GM12878 (cell line): ENCODE results near the gene TBC1D19. TPM values are rescaled to one million over a fixed set of nuclear protein-coding genes. Genes with fewer than 3 reads are reported as not detected.
A peak's percentile ranks its signal among the peaks of the same experiment; 100 is the strongest.
"Not testable (repeated sequence)": the region's sequence is repeated elsewhere in the genome, so short reads cannot be mapped to it uniquely, and the experiment has no call there.

Source experiments
- ATAC-seq: fragments of 200-7000 bp; cut with Tn5 transposase; 3 replicates; pipeline ENCODE4 v1.9.1; 2020; ENCODE audit warnings: mild to moderate bottlenecking, moderate library complexity
- BruUV-seq: library from RNA; stranded (reverse); fragments of 400-500 nt; replicated peaks from 2 replicates; lab custom pipeline; 2021; lab: Mats Ljungman, UMichigan
- CTCF ChIA-PET: fragments of 300-600 bp; sonication (Branson Sonifier 250); formaldehyde crosslinking; extraction: SDS; loops from one replicate; lab custom pipeline; 2021; ENCODE audit warnings: inconsistent platforms; lab: Yijun Ruan, JAX
- POLR2A ChIA-PET: fragments of 350-600 bp; formaldehyde crosslinking; extraction: SDS; loops from one replicate; lab custom pipeline; 2021; ENCODE audit warnings: inconsistent platforms; lab: Charles Lee
- RAD21 ChIA-PET: fragments of 300-600 bp; sonication (Branson Sonifier 250); formaldehyde crosslinking; loops from one replicate; lab custom pipeline; 2023; ENCODE audit warnings: antibody characterized with exemption; ENCODE audit not compliant: unreplicated experiment; lab: Charles Lee
- SMC1A ChIA-PET: fragments of 300-600 bp; sonication (Branson Sonifier 250); formaldehyde crosslinking; loops from one replicate; lab custom pipeline; 2023; ENCODE audit not compliant: unreplicated experiment, uncharacterized antibody; lab: Charles Lee
- DNase-seq: peaks from one replicate; pipeline ENCODE4 v3.0.0-alpha.2; 2011; ENCODE audit warnings: low read depth, low spot score
- FAIRE-seq: peaks from 3 replicates; lab custom pipeline; 2011; peaks lifted over from hg19 to GRCh38; lab: Jason Lieb, UNC
- H2AFZ ChIP-seq: 2 replicates; pipeline ENCODE4 v1.6.0; 2011; ENCODE audit warnings: low read depth, low read length, control low read depth; ENCODE audit not compliant: control insufficient read depth
- H3K27ac ChIP-seq: 2 replicates; pipeline ENCODE4 v1.5.1; 2011; ENCODE audit warnings: control low read depth; ENCODE audit not compliant: control insufficient read depth, insufficient read depth
- H3K27me3 ChIP-seq, 2 experiments: replicated peaks in 1 of 2; 2 replicates each; pipeline versions ENCODE4 v1.6.0 to v1.6.1; 2011; ENCODE audit warnings: low read length in 1 of 2; ENCODE audit not compliant: control insufficient read depth in 2 of 2, insufficient read depth in 2 of 2
- H3K36me3 ChIP-seq, 2 experiments: 2 replicates each; pipeline ENCODE4 v1.5.1; 2011; ENCODE audit warnings: low read length in 1 of 2; ENCODE audit not compliant: control insufficient read depth in 2 of 2, insufficient read depth in 2 of 2
- H3K4me1 ChIP-seq: 2 replicates; pipeline ENCODE4 v1.6.1; 2011; ENCODE audit warnings: mild to moderate bottlenecking, low read length, moderate library complexity, mixed read lengths; ENCODE audit not compliant: control insufficient read depth, insufficient read depth
- H3K4me2 ChIP-seq: 2 replicates; pipeline ENCODE4 v1.6.0; 2011; ENCODE audit warnings: control low read depth; ENCODE audit not compliant: control insufficient read depth, insufficient read depth
- H3K4me3 ChIP-seq: fragments of 200-600 bp; sonication (generic); 2 replicates; pipeline ENCODE4 v1.5.1; 2016
- H3K79me2 ChIP-seq: 2 replicates; pipeline ENCODE4 v1.6.0; 2011; ENCODE audit warnings: low read length; ENCODE audit not compliant: control insufficient read depth, insufficient read depth
- H3K9ac ChIP-seq: 2 replicates; pipeline ENCODE4 v1.8.0; 2011; ENCODE audit warnings: low read length, control low read depth, mixed read lengths; ENCODE audit not compliant: control insufficient read depth, insufficient read depth
- H3K9me3 ChIP-seq: replicated peaks from 3 replicates; pipeline ENCODE4 v1.5.1; 2011; ENCODE audit warnings: mild to moderate bottlenecking, low read length; ENCODE audit not compliant: control insufficient read depth, insufficient read depth
- H4K20me1 ChIP-seq: 2 replicates; pipeline ENCODE4 v1.6.0; 2011; ENCODE audit not compliant: control insufficient read depth, insufficient read depth
- HDGF ChIP-seq: fragments of 450-650 bp; IDR thresholded peaks from 2 replicates; pipeline ENCODE4 v1.6.1; 2016; ENCODE audit warnings: antibody characterized with exemption
- NFIC ChIP-seq: IDR thresholded peaks from 2 replicates; pipeline ENCODE4 v1.6.1; 2012; ENCODE audit warnings: low read depth, mild to moderate bottlenecking, inconsistent platforms, low read length, moderate library complexity
- PML ChIP-seq: IDR thresholded peaks from 2 replicates; pipeline ENCODE4 v1.6.1; 2012; ENCODE audit warnings: low read length, inconsistent platforms
- STAT3 ChIP-seq: IDR thresholded peaks from 2 replicates; pipeline ENCODE4 v1.6.1; 2011; ENCODE audit warnings: low read depth, low read length, improper control_type of control experiment
- ZNF384 ChIP-seq: IDR thresholded peaks from 2 replicates; pipeline ENCODE4 v1.6.1; 2012; ENCODE audit warnings: low read depth, mild to moderate bottlenecking, low read length, improper control_type of control experiment, borderline replicate concordance
- whole genome bisulfite sequencing: methylation state at CpG from one replicate; pipeline ENCODE4 v1.1.6; 2016; ENCODE audit warnings: low lambda C conversion rate; ENCODE audit not compliant: insufficient replicate concordance, insufficient coverage; ENCODE audit errors: missing lambda C conversion rate; 5-methylcytosine and 5-hydroxymethylcytosine counted together
- in situ Hi-C: fragments of 300-500 bp; cut with MboI; formaldehyde crosslinking; loops from 9 replicates; pipeline ENCODE4 v1.14.3; 2018; ENCODE audit warnings: mixed read lengths
- intact Hi-C: fragments of 100-400 bp; cut with micrococcal nuclease; formaldehyde crosslinking; loops from one replicate; pipeline ENCODE4 v1.14.2; 2022; ENCODE audit not compliant: unreplicated experiment
- polyA plus RNA-seq, 11 experiments: library from polyadenylated mRNA; depleted of rRNA in 4 of 11; unstranded in 6 of 11; stranded (reverse) in 5 of 11; fragments of >200 nt; fragmentation: Nextera tagmentation in 4 of 11; fragmentation: Illumina TruSeq in 1 of 11; extraction: Ambion mirVana in 4 of 11; extraction: Trizol in 1 of 11; gene quantifications; 1 replicate in 1 of 11; 2 replicates in 10 of 11; pipeline versions ENCODE4 v1.2.1 to v1.2.3, GENCODE V29; 2011 to 2016; ENCODE audit warnings: inconsistent platforms in 2 of 11, missing spikeins in 2 of 11, low read depth in 1 of 11
- total RNA-seq, 4 experiments: library from RNA; depleted of rRNA in 3 of 4; stranded (reverse); fragments of >200 nt in 3 of 4; fragmentation: Illumina TruSeq in 1 of 4; extraction: Trizol in 1 of 4; gene quantifications; 2 replicates each; pipeline versions ENCODE4 v1.2.1 to v1.2.3, GENCODE V29; 2013 to 2021
- TF ChIP-seq, protein P1 (sequence below), 3 experiments: IDR thresholded peaks in 2 of 3; conservative IDR thresholded peaks in 1 of 3; 2 replicates each; pipeline ENCODE4 v1.5.1; 2011; ENCODE audit warnings: low read depth in 3 of 3, low read length in 3 of 3, mild to moderate bottlenecking in 3 of 3, control low read depth in 2 of 3, moderate library complexity in 2 of 3, inconsistent platforms in 1 of 3, mixed read lengths in 1 of 3; ENCODE audit not compliant: control insufficient read depth in 2 of 3, insufficient read depth in 1 of 3; ENCODE audit errors: extremely low read depth in 1 of 3

Gene TBC1D19
- total and polyA plus RNA-seq, 10 of the 15 experiments (the other 5 are each of a cell fraction or from before 2014, with no cell fraction given): 0.29 to 3.9 (median 2.1) TPM

DNA sequence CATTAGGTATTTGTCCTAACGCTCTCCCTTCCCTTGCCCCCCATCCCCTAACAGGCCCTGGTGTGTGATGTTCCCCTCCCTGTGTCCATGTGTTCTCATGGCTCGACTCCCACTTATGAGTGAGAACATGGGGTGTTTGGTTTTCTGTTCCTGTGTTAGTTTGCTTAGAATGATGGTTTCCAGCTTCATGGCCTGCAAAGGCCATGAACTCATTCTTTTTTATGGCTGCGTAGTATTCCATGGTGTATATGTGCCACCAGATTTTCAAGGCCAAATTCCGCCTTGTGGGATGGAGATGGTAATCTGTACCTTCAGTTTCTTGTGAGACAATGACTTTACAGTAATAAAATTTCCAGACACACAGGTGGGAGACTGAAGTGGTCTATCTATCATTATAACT, 2.5 kb upstream of the TBC1D19 start:
- H2AFZ ChIP-seq, H3K9ac ChIP-seq, BruUV-seq, H3K36me3 ChIP-seq, H3K4me3 ChIP-seq, SMC1A ChIA-PET, FAIRE-seq, intact Hi-C loops, H3K27me3 ChIP-seq, POLR2A ChIA-PET, ATAC-seq, RAD21 ChIA-PET, H3K4me2 ChIP-seq, H4K20me1 ChIP-seq, CTCF ChIA-PET, H3K79me2 ChIP-seq, H3K27ac ChIP-seq, H3K4me1 ChIP-seq, DNase-seq, H3K9me3 ChIP-seq: not testable (repeated sequence)
- in situ Hi-C loops: loop anchor here (10.0 kb wide), 1 partner anchor 433 kb away; no protein-coding TSS in a partner anchor
- 74% methylated on average over 4 of the region's 4 CpGs for WGBS

DNA sequence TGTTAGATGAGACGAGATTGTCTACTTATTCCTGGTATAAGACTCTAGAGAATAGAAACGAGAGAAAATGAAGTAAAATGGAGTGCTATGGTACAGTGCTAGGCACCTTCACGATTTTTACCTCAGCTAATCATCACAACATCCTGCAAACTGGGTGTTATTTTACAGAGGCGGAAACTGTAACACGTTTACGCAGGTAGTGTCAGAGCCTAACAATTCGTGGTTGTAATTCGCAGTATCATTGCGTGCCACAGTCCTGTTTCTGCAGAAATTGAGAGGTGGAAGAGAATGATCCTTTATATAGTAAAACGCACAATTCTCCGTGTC, 383 bp upstream of the TBC1D19 start:
- no peak for FAIRE-seq
- WGBS: 4% methylated on average over 11 of the region's 11 CpGs
- ChIA-PET RAD21 (interaction anchor here (1.0 kb wide), 1 partner anchor 283 kb away, joined by 4 read pairs; no protein-coding TSS in a partner anchor), CTCF (no interaction called here), SMC1A (interaction anchor here (0.9 to 2.1 kb wide), 8 partner anchors 8 to 432 kb away, joined by 3 to 4 read pairs (median 3); no protein-coding TSS in a partner anchor), POLR2A (interaction anchor here (1.0 to 1.5 kb wide), 2 partner anchors 8 to 277 kb away, joined by 4 to 5 read pairs; partner anchors contain the start of gene STIM2)
- no peaks in the 10 kb centered on the region for H3K79me2 ChIP-seq
- TF ChIP-seq HDGF (no peak), NFIC (0 out of 2 replicates have a peak, but pooled peaks have one; percentile 42), ZNF384 (no peak), PML (peak; percentile 78; the same call in 1 of the 2 replicates), STAT3 (no peak)
- TF ChIP-seq, protein P1, sequence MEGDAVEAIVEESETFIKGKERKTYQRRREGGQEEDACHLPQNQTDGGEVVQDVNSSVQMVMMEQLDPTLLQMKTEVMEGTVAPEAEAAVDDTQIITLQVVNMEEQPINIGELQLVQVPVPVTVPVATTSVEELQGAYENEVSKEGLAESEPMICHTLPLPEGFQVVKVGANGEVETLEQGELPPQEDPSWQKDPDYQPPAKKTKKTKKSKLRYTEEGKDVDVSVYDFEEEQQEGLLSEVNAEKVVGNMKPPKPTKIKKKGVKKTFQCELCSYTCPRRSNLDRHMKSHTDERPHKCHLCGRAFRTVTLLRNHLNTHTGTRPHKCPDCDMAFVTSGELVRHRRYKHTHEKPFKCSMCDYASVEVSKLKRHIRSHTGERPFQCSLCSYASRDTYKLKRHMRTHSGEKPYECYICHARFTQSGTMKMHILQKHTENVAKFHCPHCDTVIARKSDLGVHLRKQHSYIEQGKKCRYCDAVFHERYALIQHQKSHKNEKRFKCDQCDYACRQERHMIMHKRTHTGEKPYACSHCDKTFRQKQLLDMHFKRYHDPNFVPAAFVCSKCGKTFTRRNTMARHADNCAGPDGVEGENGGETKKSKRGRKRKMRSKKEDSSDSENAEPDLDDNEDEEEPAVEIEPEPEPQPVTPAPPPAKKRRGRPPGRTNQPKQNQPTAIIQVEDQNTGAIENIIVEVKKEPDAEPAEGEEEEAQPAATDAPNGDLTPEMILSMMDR (IDR thresholded peaks at IDR 0.05 in 2 of 3, conservative IDR thresholded peaks at IDR 0.05 in 1 of 3; ENCODE audit: control insufficient read depth in 2 of 3, extremely low read depth in 1 of 3, insufficient read depth in 1 of 3, low read depth in 3 of 3, low read length in 3 of 3): 0 out of 6 replicates have a peak, but pooled peaks of 1 of the 3 experiments have one; percentile 14
- H4K20me1 ChIP-seq: no peaks in the 10 kb centered on the region
- H3K4me3 ChIP-seq: peak overlapping the region; percentile 74
- ATAC-seq: peak; percentile 74
- no TSS peak for BruUV-seq
- no peaks in the 10 kb centered on the region for H3K9me3 ChIP-seq
- intact Hi-C loops (no loop called here), in situ Hi-C loops (loop anchor here (10.0 kb wide), 1 partner anchor 431 kb away; no protein-coding TSS in a partner anchor)
- H3K9ac ChIP-seq: no peak overlapping the region; the same call in 1 of the 2 replicates
- peak overlapping the region; percentile 99 for H3K4me2 ChIP-seq
- peak overlapping the region; percentile 100 for H2AFZ ChIP-seq
- no peaks in the 10 kb centered on the region for H3K36me3 ChIP-seq
- DNase-seq: no peak
- peaks cover 4% of the 10 kb centered on the region; the same call in 1 of the 2 replicates for H3K4me1 ChIP-seq
- H3K27me3 ChIP-seq: no peaks in the 10 kb centered on the region; a peak in 1 of 4 replicates
- peak overlapping the region; percentile 44 for H3K27ac ChIP-seq
